HG03457 (cell line): Measurements from ENCODE around the gene WDFY2.

Source experiments
- ATAC-seq: cut with Tn5 transposase; IDR thresholded peaks from one replicate; pipeline ENCODE4 v1.9.1; 2021; ENCODE audit warnings: moderate number of reproducible peaks; ENCODE audit not compliant: unreplicated experiment

WDFY2 gene

DNA sequence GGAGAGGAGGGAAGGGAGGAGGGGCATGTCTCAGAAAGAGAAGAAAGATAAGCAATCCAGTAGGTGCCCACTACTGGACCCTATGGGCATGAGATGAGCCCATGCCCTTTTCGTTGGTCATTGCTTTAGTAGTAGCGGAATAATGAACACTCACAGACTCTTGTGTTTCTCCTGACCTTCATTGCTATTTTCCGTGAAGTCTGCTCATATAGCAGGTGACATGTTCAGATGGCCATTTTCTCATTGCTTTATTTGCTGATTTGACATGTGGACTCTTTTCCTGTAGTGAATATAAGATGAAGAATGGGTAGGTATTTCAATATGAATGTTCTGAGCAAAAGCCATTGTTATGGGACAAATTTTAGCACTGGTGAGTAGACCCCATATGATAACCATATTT lies 16.4 kb downstream of the WDFY2 start:
- no peak for ATAC-seq

DNA sequence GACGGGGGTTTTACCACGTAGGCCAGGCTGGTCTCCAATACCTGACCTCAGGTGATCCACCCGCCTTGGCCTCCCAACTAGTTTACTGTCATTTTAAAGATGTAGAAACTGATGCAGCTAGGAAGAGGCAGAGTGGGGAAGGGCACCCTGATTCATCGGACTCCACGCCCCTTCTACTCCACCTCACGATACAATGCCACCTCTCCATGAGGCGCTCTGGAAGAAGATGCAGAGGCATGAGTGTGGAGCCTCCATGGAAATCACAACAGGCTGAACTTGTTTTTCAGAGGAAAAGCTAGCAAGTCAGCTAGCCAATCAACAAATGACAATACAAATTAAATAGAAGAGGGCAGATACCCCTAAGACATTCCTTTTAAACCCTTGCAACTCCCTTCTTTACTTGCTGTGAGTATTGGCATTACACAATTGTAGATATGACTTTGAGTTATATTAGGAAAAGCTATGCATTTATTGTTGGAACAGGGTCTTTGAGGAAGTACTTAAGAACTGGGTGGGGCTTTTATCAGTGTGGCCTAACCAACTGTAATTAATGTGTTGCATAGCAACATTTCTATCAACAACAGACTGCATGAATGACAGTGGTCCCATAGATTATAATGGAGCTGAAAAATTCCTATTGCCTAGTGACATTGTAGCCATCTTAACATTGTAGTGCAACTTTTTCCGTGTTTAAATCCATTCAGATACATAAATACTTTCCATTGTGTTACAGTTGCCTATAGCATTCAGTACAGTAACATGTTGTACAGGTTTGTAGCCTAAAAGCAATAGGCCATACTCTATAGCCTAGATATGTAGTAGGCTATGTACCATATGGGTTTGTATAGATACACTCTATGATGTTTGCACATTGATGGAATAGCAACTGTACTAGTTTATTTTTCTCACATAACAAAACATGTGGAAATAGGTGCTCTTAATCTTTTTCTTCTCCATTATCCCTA lies 17.6 kb downstream of the WDFY2 start:
- no peak for ATAC-seq

DNA sequence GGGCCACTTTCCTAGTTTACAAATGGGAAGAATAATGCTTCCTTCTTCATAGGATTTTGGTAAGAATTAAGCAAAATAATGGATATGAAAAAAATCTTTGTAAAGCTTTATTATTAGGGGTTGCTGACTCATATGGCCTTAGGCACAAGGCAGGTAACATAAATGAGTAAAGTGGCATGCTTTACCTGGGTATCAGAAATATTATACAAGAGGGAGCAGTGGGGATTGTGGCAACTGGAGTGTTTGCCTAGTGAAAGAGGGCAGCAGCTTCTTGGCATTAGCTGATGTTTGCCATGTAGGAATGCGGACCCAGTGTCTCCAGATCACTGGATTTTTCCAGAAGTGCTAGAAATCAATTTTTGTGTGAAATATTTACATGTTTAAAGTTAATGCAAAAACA lies 19.5 kb downstream of the WDFY2 start:
- ATAC-seq, result no peak

DNA sequence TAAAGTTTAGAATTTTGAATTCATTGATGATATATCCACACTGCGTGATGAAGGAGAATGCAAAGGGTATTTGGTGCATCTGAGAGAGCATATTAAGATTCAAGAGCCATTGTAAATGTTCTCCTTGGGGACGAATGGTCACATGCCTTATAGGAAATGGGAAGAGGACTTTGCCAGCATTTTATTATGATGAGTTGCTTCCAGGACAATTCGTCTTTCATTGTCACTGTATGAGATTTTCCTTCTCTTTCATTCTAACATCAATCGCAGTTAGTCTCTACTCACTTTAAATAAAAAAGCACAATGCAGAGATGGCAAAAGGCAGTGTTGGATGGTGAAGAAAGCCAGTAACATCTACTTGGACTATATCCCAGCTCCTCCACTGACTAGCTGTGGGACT lies 21.4 kb downstream of the WDFY2 start:
- ATAC-seq, result no peak

DNA sequence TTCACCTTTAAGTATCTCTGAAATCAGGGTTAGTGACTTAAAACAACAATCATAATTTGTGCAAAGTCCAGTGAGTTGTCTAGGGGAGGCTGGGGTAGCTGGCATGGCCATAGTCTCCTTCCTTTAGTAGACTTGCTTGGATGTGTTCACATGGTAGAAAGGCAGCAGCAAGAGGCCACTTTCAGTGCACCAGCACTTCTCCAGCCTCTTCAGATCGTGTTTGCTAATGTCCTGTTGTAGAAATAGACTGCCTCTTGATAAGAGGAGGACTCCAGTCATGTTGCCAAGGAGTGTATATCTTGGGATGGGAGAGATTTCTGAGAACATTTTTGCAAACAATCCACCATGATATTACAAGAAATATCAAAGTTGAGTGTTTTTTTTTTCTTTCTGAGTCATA lies 22.9 kb downstream of the WDFY2 start:
- ATAC-seq, result no peak

DNA sequence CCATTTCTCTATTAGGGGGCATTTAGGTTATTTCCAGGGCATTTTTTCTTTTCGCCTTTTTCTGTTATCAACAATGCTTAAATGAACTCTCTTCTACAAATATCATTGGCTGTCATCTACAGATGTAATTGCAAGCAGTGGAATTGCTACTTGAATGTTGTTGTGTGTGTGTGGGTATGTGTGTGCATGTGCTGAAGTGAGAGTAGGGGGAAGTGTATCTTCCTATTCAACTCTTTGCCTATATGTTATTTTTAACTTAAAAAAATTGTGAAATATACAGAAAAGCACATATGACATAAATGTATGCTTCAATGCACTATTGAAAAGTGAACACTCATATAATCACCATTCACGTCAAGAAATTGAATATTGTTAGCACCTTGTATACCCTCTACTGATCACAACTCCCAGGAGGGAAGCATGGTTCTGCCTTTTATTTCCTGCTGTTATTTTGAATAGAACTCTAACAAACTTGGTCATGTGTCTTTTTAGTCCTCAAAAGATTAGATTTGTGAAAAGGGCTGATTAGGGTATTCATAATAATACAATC lies 24.7 kb downstream of the WDFY2 start:
- ATAC-seq, result no peak

DNA sequence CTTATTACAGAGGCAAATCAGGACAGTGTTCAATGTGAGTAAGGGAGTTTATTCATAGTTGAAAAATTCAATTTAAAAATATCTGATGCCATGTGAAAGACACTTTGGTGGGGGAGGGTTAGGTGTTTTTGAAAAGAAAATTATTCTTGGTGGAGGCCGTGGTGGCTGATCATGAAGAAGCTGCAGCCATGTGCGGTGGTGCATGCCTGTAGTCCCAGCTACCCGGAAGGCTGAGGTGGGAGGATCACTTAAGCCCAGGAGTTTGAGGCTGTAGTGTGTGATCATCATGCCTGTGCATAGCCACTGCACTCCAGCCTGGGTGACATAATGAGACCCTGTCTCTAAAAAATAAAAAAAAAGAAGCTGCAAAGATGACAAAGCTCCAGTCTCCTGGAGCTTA lies 28.6 kb downstream of the WDFY2 start:
- ATAC-seq, result no peak

DNA sequence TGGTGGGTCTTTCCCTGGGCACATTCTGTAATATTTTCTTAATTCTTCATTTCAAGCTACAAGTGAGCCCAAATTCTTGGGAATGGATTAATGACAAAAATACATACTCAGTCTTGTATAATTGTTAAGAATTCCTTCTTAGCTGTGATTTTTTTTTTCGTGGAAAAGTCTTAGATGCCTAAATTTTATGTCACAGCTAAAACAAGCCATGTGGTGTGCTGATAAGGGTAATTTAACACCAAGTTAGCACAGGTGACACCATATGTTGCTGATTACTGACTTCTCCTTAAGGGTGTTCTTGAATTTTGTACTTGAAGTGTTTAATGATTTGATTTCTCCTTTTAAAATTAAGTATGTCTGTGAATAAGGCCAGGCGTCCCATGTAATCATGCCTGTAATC lies 29.3 kb downstream of the WDFY2 start:
- no peak for ATAC-seq

DNA sequence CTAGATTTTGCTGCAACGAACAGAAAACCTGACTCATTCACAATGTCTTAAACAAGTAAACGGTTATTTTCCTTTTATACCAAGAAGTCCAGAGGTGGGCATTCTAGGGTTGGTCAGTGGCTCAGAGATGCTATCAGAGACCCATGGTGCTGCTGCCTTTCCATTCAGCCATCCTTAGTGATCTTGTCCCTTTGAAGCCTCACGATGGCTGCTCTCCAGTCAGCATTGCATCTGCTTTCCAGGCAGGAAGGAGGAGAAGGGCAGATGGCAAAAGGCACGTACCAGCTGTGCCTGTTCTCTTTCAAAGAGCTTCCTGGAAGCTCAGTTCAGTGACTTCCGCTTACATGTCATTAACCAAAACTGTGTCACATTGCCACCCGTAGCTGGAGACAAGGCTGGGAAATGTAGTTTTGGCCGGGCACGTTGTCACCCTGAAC lies 30.1 kb downstream of the WDFY2 start:
- ATAC-seq, result peak; percentile 49

DNA sequence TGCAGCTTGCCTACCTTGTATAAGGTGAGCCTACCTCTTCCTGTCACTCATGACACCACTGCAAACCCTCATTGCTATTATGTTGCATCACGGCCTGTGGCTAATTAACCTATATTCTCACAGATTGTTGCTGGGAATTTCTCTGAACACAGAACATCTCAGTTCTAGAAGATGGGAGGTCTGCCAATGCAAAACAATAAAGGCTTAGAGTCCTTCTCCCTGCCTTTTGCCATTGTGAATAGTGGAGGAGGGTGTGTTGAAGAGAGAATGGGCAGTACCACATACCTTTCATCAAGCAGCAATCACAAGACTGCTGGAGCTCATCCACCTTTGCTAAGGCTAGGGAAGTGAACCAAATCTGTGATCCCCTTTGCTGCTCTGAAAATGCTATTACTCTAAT lies 34.4 kb downstream of the WDFY2 start:
- no peak for ATAC-seq

DNA sequence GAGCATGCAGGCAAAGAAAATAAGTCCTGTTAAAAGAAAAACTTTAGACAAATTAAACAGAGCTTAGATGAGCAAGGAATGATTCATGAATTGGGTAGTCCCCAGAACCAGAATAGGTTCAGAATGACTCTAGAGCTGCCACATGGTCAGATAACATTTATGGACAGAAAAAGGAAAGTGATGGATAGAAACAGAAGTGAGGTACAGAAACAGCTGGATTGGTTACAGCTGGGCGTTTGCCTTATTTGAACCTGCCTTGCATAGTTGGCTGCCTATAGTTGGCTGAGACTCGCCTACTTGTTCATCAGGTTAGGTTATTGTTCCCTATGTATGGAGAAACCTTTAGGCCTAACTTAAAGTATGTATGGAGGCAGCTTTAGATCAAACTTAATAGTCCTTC lies 35.4 kb downstream of the WDFY2 start:
- ATAC-seq, result no peak

DNA sequence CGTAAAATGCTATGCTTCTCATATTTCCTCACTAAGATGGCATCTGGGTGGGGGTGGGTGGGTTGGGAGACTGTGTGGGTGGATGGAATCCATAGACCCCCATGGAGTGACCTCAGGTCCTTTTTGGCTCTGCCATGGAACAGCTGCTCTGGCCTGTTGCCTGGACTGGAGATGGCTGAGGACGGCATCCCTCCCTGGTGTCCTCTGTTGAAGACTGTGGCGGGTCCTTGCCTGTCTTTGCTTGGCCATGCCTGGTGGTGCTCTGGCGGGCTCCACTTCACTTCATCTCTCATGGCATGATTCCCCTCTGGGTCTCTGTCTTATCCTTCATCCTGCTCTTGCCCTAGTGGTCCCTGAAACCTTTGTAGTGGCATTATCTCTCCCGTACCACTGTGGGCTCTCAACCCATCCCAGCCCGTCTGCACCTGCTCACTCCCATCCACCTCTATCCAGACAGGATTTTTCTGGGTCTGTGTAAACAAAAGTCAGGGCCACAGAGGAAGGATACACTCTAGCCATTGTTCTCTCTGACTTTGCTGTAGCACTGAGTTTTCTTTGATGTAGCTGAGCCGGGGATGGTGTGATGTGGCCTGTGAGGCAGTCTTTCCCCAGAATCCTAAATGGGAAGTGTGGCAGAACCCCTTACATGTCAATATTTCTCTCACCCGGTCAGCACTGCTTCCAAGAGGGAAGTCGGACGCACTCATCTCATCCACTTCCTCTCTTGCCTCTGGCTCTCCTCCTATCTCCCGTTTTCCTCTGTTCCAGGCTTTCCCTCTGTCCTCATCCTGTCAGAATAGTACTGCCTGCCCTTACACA lies 36.1 kb downstream of the WDFY2 start:
- no peak for ATAC-seq

DNA sequence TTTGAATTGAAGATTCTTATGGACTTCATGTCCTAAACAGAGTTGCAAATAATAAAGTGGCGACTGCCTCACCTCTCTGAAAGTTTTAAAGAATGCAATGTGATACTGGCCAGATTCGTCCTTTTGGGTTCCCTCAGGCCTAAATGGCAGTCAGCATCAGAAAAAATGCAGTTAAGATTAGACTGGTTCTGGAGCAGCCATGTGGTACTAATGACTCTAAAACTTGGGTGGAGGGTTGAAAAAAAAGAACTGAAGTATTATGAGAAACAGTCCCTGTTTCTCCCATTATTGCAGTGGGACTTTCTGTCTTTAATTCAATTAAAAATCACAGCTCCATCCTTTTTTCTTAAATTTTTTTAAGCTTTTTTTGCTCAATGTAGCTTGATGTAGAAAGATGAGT lies 37.3 kb downstream of the WDFY2 start:
- no peak for ATAC-seq

DNA sequence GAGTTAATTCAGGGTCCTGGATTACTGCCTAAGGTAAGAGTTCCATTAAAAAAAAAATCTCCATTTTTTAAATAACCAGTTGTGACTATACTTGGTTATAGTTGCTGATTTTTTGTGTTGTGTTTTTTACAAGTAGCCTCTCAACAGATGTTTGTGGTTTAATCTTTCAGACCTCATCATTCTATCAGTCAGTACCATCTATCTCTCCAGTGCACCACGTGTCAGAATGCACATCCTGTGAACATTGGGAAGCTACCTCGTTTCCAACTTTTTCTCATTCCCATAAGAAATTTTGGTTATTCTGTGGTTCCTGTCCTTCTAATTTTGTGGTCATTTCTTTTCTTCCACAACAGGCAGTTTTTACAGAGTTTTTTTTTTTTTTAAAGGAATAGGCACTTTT lies 39.2 kb downstream of the WDFY2 start:
- no peak for ATAC-seq

DNA sequence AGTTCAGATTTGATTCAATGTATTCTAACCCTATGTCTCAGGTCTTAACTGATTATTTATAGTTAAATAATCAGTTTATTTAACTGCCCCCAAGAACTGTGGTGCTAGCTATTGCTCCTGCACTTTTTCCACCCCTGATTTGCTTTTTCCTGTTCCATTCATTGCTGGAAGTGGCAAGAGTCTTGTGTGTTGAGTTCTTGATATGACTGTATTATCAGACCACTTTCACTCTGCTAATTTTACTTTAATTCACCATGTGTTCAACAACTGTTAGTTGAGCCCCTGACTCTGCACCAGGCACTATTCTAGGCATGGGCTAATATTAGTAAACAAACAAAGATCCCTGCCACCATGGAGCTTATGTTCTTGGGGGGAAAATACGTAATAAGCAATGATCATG lies 39.9 kb downstream of the WDFY2 start:
- ATAC-seq, result no peak

DNA sequence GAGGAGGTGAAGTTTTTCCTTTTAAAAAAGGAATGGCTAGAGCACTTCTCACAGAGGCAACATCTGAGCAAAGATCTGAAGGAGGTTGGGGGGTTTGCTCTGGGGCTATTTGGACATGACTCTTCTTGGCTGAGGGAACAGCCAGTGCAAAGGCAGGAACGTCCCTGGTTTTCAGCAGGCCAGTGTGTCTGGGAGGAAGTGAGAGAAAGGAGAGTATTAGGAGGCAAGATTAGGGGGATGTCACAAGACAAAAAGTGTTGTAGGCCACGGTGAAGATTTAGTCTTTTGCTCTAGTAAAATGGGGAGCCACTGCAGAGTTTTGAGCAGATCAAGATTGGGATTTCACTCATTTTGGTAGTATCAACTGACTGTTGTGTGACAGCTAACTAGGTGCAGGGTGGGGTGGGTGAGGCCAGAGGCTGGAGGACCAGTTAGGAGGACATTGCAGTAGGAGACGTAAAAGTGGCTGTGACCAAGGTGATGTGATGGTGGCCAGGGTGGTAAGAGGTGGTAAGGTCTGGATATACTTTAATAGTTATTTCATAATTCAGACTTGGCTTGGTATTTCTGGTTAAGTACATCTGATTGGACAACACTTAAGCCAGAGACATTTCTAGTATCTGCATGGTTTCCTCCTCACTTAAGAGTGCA lies 40.6 kb downstream of the WDFY2 start:
- no peak for ATAC-seq

DNA sequence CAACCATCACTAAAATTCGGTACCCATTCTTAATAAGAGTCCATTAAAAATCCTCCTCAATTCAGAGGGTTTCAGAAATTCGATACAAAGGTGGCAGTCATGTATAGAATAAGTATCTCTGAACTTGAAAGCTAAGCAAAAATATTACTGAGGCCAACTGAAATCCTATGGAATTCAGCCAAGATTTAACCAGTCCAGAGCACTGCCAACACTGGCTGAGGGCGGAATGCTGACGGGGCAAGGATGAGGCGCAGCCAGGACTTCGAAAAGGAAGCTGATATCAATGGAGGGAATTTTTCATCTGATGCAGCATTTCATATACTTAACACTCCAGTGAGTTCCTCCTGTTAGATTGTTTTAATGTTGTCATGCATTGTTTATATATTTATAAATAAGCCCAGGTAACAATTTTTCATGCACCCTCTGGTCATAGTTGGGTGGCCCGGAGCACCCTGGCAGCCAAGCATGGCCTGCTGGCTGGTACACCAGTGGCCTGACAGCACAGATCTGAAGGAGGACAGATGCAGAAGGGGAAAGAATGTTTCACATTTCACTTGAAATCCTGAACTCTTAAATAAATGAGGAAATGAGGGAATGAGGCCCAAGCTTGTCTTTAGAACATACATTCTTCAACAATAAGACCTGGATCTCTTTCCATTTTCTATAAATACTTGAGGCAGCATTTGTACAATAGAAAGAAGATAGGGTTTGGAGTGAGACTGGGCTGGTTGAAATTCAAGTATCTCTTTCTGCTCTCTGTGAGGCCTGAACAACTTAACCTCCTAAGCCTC lies 41.5 kb downstream of the WDFY2 start:
- no peak for ATAC-seq

DNA sequence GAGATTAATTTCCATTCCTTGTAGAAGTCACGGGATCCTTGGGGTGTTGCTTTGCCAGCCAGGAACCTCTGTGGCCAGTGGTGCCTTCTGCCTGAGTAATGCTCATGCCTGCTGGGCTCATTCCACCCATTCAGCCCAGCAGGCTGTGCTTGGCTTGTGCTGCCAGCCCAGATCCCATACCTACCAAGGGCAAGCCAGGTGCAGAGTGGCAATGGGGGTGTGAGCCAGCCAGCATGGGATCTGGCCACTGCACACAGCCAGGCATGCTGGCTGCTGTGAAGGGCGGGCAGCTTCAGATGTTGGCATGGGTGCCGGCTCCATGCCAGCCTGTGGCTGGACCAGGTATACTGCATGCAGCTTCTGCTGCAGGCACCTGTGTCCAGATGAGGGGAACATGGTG lies 42.5 kb downstream of the WDFY2 start:
- no peak for ATAC-seq

DNA sequence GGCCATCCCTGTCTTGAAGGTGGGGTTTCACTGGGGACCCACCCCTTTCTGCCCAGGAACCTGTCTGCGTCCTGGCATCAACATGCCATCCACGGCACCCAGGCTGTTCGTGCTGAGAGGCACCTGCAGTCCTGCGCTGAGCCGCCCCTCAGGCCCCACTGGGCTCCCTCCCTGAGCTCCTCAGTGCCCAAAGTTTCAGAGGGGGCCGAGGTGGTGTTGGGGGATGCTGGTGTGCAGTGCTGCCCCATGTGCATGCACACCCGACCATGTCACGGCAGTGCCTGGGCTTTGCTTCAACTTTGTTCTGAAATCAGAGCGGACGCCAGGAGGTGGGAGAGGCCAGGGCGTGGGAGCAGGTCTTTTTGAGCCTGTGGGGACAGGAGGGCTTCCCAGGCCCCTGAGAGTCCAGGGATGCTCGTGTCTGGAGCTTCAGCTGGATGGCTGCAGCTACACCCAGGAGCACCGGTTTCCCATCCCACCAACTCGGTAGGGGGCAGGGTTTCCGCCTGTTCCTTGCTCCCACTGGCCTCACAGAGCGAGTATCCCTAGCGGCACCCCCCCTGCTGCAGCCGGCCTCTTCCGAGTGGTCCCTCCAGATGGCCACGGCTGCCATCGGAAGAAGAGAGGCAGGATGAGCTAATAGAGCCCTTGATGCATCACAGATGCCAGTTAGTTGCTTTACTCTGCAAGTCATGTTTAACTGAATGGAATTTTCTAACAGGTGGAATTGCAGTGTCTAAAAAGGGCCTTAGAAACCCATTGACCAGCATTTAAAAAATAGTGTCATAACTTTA lies 44.0 kb downstream of the WDFY2 start:
- no peak for ATAC-seq
